GM06990 (cell line): ENCODE measurements around the gene ABHD12.
"Not testable (repeated sequence)": the region's sequence is repeated elsewhere in the genome, so short reads cannot be mapped to it uniquely, and the experiment has no call there.

Source experiments
- DNase-seq: peaks from one replicate; pipeline ENCODE4 v3.0.0-alpha.2; 2011; ENCODE audit not compliant: insufficient read length; ENCODE audit errors: extremely low read depth
- H3K27me3 ChIP-seq: replicated peaks from 2 replicates; pipeline ENCODE4 v1.6.0; 2011; ENCODE audit warnings: low read length; ENCODE audit not compliant: control insufficient read depth, insufficient read depth
- H3K36me3 ChIP-seq: 2 replicates; pipeline ENCODE4 v1.5.1; 2011; ENCODE audit warnings: low read length; ENCODE audit not compliant: control insufficient read depth, insufficient read depth
- H3K4me3 ChIP-seq: replicated peaks from 2 replicates; pipeline ENCODE4 v1.5.1; 2011; ENCODE audit warnings: low read depth, mild to moderate bottlenecking, control low read depth, low read length
- TF ChIP-seq, protein P1 (sequence below): IDR thresholded peaks from 2 replicates; pipeline ENCODE4 v1.5.1; 2011; ENCODE audit warnings: low read length, control low read depth, mild to moderate bottlenecking, inconsistent platforms; ENCODE audit not compliant: insufficient read depth, poor library complexity, severe bottlenecking

ABHD12 gene

DNA sequence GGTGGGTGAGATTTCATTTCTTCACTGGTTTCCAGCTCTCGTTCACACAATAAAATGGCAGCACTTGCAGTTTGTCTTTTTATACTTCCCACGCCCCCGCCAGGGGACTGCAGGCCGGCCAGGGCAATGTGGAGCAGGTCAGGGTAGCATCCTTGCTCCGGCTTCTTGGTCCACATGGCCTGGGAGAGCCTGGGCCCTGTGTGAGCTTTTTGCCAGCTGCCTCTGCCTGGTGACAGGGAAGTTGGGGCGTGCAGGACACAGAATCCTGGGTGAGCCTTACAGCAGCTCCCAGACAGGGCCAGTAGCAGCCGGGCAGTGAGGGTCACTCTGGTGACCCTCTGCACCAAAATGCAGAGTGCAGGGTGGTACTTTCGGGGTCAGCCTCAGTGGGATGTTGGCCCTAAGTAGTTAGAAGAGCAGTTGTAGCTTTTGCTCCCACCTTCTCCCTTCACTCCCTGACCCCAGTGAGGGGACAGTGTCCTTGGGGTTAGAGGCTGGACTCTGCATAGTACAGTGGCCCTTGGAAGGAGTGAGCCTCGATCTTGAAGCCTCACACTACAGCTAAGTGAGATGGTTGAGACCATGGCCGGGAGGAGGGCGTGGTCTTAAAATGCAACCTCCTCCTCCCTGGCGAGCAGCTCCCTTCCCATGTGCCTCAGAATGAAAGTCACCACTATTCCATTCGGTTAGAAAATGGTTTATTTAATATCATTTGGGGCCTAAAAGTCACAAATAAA, 119.0 kb downstream of the ABHD12 start:
- DNase-seq, result no peak
- H3K4me3 ChIP-seq, result no peak overlapping the region
- no peaks in the 10 kb centered on the region for H3K27me3 ChIP-seq
- H3K36me3 ChIP-seq, result peaks cover 24% of the 10 kb centered on the region
- TF ChIP-seq, protein P1, sequence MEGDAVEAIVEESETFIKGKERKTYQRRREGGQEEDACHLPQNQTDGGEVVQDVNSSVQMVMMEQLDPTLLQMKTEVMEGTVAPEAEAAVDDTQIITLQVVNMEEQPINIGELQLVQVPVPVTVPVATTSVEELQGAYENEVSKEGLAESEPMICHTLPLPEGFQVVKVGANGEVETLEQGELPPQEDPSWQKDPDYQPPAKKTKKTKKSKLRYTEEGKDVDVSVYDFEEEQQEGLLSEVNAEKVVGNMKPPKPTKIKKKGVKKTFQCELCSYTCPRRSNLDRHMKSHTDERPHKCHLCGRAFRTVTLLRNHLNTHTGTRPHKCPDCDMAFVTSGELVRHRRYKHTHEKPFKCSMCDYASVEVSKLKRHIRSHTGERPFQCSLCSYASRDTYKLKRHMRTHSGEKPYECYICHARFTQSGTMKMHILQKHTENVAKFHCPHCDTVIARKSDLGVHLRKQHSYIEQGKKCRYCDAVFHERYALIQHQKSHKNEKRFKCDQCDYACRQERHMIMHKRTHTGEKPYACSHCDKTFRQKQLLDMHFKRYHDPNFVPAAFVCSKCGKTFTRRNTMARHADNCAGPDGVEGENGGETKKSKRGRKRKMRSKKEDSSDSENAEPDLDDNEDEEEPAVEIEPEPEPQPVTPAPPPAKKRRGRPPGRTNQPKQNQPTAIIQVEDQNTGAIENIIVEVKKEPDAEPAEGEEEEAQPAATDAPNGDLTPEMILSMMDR, result no peak

DNA sequence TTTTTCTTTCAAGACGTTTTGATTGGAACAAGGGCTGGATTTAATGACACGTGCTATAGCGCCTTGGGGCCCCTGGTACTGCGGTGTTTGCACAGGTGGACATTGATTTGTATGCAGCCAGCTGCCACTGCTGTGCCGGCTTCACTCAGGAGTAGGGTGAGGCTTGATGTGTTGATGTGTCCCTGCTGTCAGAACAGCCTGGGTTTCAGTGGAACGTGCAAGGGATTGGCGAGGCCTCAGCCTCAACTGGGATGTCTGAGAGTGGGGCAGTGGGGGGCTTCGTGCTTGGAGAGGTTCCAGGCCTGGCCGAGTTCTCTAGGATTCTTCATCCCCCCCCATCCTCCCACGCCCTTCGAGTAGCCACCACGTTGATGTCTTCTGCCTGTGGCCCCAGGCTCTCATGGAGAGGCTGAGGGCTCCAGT, 119.8 kb downstream of the ABHD12 start:
- no peak for DNase-seq
- H3K36me3 ChIP-seq, result peaks cover 24% of the 10 kb centered on the region
- H3K4me3 ChIP-seq, result no peak overlapping the region
- TF ChIP-seq, protein P1, result no peak
- H3K27me3 ChIP-seq, result no peaks in the 10 kb centered on the region

DNA sequence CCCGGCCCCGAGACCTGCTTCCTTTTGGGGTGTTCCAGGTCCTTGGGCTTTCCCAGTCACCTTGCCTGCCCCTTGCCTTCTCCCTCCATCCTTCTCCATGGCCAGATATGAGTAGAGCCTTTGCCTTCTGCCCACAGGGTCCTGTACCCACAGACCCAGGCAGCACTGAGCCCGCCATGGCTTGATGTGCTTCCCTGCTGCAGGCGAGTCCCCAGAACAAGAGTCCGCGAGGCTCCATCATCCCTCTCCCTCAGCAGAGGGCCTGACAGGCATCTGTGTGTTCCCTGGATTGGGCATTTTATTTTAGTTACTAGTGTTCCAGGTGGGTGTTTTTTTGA, 120.8 kb downstream of the ABHD12 start:
- H3K36me3 ChIP-seq, result peaks cover 21% of the 10 kb centered on the region

DNA sequence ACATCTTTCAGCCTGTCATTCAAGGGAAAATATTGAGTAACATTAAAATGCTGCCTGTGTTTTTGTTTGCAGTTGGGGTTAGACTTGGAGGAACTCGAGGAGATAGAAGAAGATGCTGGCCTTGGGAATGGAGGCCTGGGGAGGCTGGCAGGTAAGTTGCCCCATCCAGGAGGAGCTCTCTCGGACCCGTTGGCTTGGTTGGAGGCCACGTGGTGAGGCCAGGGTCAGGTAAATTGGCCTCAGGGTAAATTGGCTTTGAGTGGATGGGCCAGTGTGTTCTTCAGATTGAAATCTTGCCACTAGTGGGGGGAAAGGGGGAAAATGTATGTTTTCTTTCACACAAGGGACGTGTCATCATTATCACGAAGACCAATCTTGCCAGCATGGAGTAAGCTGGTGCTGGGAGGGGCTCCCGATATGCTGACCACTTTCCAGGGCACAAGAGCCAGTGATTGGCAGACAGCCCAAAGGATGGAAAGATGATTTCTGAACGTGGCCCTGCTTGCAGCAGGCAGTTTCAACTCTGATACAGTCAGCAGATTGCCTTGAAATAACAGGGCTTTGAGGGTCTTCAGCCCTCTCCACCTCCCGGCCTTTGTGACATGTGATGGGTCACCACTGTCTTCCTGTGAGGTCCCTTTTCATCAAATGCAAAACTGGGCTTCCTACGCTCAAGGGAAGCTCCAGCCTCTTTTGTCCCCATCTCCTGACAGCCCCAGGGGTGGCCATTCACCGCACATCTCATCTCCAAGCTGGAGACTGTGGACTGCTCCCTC, 121.4 kb downstream of the ABHD12 start:
- TF ChIP-seq, protein P1, result no peak
- H3K4me3 ChIP-seq, result no peak overlapping the region
- H3K36me3 ChIP-seq, result peaks cover 18% of the 10 kb centered on the region
- no peaks in the 10 kb centered on the region for H3K27me3 ChIP-seq
- no peak for DNase-seq

More for the DNA sequence above, 120.8 kb downstream of the ABHD12 start:
- Histone ChIP-seq H3K4me3 (no peak overlapping the region), H3K27me3 (no peaks in the 10 kb centered on the region)
- no peak for DNase-seq
- TF ChIP-seq, protein P1, result no peak

DNA sequence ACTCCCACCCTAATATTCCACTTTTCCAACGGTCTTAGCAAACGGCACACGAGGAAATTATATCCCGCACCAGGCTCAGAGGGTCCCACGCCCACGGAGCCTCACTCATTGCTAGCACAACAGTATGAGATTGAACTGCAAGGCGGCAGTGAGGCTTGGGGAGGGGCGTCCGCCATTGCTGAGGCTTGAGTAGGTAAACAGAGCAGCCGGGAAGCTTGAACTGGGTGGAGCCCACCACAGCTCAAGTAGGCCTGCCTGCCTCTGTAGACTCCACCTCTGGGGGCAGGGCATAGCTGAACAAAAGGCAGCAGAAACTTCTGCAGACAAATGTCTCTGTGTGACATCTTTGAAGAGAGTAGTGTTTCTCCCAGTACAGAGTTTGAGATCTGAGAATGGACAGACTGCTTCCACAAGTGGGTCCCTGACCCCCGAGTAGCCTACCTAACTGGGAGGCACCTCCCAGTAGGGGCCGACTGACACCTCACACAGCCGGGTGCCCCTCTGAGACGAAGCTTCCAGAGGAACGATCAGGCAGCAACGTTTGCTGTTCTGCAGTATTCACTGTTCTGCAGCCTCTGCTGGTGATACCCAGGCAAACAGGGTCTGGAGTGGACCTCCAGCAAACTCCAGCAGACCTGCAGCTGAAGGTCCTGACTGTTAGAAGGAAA, 129.7 kb downstream of the ABHD12 start:
- H3K36me3 ChIP-seq, DNase-seq, H3K4me3 ChIP-seq, H3K27me3 ChIP-seq: not testable (repeated sequence)

DNA sequence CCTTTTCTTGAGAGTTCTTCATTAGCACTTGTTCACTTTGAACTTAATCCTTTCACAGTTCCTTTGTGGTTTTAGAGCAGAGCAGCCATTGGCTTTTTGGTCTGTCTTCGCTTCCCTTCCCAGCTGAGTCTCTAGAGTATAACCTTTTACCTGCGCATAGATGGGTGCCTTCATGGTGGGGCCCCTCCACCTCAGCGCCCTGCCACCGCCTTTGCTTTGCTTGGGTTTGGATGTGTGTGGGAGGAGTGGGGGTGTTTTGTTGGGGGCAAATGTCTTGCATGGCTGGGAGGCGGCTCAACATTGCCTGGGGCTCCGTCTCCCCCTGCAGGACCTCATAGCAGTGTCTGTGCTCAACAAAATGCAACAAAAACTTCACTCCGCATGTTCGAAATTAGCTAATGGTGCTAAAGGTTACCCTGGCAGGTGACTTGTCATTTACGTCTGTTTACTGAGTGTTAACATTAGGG, 130.8 kb downstream of the ABHD12 start:
- peaks cover 6% of the 10 kb centered on the region for H3K36me3 ChIP-seq
- TF ChIP-seq, protein P1, result no peak
- H3K27me3 ChIP-seq, result no peaks in the 10 kb centered on the region
- no peak overlapping the region for H3K4me3 ChIP-seq
- no peak for DNase-seq
